HG03103 (cell line): Measurements from ENCODE around the gene FAM89B.
"Not testable (repeated sequence)": the region's sequence is repeated elsewhere in the genome, so short reads cannot be mapped to it uniquely, and the experiment has no call there.

ENCODE experiments used
- ATAC-seq: cut with Tn5 transposase; IDR thresholded peaks from one replicate; pipeline ENCODE4 v1.9.1; 2021; ENCODE audit warnings: low read depth; ENCODE audit not compliant: unreplicated experiment

Gene FAM89B

DNA sequence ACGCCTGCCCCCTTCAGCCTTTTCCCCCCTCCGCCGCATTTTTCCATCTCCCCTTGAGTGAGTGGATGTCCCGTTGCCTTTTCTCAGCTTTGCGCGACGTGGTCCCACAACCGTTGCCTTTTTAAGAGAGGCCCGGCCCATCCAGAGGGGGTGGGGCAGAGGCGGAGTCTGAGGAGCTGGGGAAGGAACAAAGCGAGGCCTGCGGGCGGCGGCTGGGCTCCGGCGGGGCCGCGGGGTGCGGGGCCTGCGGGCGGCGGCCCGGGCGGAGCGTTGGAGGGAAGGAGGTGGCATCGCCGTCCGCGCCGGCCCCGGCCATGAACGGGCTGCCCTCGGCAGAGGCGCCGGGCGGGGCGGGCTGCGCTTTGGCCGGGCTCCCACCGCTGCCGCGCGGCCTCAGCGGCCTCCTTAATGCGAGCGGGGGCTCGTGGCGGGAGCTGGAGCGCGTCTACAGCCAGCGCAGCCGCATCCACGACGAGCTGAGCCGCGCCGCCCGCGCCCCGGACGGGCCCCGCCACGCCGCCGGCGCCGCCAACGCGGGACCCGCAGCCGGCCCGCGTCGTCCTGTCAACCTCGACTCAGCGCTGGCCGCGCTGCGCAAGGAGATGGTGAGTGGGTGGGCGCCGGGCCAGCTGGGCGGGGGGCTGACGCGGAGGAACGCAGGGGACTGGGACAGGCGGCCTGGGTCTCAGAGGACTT is at the start of gene FAM89B:
Gene FAM89B, plus strand, starts transcription at position 183 of the 696 bp plus-strand sequence. Its CDS starts 132 bp downstream, at position 315.
- ATAC-seq: no peak

DNA sequence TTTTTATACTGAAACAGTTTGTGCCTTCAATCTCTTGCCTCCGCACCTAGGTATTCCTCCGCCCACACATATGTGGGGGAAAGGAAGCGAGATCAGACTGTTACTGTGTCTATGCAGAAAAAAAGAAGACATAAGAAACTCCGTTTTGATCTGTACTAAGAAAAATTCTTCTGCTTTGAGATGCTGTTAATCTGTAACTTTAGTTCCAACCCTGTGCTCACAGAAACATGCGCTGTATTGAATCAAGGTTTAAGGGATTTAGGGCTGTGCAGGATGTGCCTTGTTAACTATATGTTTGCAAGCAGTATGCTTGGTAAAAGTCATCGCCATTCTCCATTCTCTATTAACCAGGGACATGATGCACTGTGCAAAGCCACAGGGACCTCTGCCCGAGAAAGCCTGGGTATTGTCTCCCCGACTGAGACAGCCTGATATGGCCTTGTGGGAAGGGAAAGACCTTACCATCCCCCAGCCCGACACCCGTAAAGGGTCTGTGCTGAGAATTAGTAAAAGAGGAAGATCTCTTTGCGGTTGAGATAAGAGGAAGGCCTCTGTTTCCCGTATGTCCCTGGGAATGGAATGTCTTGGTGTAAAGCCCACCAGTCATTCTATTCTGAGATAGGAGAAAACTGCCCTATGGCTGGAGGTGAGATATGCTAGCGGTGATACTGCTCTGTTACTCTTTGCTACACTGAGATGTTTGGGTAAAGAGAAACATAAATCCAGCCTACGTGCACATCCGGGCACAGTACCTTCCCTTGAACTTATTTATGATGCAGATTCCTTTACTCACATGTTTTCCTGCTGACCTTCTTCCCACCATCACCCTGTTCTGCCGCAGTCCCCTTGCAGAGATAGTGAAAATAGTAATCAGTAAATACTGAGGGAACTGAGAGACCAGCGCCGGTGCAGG is 49.4 kb upstream of the FAM89B start:
- not testable (repeated sequence) for ATAC-seq

DNA sequence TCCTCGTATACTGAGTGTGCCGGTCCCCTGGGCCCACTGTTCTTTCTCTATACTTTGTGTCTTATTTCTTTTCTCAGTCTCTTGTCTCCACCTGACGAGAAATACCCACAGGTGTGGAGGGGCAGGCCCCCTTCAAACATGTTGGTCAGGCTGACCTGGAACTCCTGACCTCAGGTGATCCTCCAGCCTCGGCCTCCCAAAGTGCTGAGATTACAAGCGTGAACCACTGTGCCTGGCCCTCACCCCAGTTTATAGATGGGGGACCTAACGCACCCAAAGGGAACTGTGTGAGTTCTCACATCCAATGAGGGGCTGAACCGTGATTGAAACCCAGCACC is 48.7 kb upstream of the FAM89B start:
- ATAC-seq: not testable (repeated sequence)

DNA sequence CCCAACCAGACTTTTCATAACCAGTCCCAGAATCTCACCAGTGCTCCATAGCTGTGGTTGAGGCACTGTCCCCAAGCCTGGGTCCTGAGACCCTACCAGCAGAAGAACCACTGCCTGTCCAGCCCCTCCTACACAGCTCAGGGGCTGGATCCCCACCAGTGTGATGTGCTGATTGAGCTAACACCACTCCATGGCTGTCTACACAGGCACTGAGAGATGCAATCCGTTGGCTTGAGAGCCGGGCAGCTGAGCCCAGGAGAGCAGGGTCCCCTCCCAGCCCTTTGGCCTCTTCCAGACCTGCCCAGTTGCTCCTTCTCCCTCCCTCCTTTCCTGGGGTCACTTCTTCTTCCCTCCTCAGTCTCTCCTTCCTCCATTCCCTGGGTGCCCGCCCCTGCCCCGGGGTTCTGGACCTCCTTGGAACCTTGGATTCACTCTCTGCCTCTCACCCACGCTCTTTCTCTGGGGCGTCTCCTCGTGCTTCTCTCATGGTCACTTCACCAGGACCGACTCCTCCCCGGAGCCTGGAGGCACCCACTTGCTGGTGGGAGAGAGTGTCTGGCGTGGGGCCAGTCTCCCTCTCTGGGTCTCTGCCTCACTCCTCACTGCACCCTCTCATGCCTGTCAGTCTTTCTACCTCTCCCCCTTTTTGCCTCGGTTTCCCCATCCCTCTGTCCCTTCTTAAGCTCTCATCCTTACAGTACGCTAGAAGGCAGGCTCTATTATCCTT is 48.2 kb upstream of the FAM89B start:
- no peak for ATAC-seq

DNA sequence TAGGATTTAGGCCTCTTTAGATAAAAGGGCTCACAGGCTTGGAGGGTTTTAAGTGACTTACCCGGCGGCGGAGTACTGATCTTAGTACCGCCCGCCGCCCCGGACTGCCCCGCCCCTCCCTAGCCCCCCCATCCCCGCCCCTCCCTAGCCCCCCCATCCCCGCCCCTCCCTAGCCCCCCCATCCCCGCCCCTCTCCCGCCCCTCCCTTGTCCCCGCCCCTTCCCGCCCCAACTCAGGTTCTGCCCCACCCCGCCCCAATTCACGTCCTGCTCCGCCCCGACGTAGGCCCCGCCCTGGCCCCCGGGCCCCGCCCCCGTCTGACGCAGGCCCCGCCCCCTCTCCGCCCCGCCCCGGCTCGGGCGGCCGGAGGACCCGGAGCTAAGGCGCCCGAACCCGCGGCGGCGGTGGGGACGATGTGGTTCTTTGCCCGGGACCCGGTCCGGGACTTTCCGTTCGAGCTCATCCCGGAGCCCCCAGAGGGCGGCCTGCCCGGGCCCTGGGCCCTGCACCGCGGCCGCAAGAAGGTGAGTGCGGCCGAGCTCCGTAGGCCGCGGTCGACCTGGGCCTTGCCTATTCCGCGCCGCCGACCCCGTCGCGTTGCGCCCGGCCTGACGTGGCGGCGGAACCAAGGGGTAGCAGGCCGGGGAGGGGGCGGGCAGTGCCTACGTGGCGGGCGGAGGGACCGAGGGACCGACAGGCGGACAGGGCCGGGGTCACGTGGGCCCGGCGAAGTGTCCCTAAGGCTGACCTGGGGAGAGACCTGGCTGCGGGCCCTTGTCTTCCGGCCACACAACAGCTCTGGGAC is 47.4 kb upstream of the FAM89B start, which contains the start of gene SCYL1:
Gene SCYL1, plus strand, starts transcription at position 343 of the 805 bp plus-strand sequence. Its CDS starts 71 bp downstream, at position 414.
- ATAC-seq: peak; percentile 49

DNA sequence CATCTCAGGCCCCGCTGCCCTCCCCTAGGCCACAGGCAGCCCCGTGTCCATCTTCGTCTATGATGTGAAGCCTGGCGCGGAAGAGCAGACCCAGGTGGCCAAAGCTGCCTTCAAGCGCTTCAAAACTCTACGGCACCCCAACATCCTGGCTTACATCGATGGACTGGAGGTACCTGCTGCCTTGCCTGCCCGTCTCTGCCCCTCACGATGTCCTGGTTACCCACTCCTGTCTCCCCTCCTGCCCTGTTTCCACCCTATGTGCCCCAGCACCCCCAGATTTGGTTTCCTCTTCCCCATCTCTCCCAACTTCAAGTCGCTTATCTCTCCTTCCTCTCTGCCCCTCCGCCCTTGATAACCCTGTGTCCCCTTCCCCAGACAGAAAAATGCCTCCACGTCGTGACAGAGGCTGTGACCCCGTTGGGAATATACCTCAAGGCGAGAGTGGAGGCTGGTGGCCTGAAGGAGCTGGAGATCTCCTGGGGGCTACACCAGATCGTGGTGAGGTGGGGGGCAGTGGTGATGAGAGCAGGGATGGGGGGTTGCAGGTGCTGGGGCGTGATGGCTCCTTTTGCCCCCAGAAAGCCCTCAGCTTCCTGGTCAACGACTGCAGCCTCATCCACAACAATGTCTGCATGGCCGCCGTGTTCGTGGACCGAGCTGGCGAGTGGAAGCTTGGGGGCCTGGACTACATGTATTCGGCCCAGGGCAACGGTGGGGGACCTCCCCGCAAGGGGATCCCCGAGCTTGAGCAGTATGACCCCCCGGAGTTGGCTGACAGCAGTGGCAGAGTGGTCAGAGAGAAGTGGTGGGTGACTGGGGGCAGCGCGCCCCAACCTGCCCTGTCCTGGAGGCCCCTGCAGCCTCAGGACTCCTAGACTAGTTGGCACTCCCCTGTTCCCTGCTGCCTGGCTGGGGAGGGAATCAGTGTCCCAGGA is 46.5 kb upstream of the FAM89B start:
- no peak for ATAC-seq

DNA sequence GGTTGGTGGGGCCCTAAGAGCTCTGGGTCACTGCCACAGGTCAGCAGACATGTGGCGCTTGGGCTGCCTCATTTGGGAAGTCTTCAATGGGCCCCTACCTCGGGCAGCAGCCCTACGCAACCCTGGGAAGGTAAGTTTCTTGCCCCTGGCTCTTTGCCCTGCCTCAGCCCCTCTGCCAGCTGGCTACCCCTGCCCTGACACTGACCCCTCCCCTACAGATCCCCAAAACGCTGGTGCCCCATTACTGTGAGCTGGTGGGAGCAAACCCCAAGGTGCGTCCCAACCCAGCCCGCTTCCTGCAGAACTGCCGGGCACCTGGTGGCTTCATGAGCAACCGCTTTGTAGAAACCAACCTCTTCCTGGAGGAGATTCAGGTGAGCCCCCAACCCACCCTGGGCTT is 45.6 kb upstream of the FAM89B start:
- no peak for ATAC-seq

DNA sequence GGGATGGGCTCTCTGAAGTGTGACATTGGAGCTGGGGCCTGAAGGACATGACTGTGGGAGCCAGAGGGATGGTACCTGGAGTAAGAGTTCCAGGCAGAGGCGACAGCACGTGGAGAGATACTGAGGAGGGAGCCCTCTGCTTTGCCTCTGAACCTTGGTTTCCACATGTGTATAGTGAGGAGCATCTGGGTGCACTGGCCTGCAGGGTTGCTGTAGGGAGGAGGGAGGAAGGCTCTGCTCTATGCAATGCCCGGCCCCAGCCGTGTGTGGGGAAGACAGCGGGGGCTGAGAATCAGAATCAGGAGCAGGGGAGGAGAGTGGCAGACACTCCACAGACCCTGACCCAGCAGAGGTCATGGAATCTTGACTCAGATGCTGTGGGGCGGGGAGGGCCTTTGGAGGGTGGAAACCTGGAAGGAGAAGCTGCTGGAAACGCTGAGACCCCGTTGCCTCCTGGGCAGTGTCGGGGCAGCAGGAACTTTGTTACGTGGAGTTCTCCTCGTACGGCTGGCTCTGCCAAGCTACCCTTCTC is 43.5 kb upstream of the FAM89B start:
- no peak for ATAC-seq

DNA sequence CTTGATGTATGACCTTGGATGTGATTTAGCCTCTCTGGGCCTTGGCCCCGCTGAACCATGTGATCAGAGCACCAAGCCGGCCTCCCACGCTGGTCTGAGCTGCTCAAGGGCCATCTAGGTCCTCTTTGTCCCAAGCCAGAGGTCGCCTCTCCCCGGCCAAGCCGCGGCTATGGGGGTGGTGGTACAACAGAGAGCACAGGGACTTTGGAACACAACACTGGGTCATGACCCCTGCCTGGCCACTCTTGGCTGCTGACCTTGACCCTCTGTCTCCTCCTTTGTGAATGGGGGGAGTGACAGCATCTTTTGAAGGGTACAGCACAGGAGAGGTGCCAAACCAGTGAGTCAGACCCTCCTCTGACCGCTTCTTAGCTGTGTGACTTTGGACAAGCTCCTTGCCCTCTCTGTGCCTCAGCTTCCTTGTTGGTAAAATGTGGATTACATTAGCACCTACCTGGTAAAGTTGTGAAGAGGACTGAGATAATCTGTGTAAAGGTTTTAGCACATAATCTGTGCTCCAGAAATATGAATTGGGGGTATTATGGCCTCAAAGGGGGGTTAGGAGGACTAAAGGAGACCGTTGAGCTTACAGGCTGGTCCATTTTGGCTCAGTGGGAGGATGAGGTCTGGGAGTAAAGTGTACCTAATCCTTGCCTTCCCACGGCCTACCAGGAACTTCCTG is 42.7 kb upstream of the FAM89B start:
- ATAC-seq: no peak

DNA sequence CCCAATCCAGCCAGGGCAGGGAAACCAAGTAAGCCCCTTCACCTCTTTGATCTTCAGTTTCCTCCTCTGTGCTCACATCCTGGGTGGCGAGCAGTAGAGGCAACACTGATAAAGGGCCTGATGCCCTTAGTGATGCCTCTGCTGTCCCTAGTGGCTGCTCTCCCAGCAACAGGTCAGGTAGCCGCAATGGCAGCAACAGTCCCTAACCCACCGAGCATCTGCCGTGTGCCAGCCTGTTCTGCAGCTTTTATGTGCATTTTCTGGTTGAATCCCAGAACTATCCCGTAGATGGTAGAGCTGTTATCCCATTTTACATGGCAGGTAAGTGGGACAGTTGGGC is 42.2 kb upstream of the FAM89B start:
- no peak for ATAC-seq

DNA sequence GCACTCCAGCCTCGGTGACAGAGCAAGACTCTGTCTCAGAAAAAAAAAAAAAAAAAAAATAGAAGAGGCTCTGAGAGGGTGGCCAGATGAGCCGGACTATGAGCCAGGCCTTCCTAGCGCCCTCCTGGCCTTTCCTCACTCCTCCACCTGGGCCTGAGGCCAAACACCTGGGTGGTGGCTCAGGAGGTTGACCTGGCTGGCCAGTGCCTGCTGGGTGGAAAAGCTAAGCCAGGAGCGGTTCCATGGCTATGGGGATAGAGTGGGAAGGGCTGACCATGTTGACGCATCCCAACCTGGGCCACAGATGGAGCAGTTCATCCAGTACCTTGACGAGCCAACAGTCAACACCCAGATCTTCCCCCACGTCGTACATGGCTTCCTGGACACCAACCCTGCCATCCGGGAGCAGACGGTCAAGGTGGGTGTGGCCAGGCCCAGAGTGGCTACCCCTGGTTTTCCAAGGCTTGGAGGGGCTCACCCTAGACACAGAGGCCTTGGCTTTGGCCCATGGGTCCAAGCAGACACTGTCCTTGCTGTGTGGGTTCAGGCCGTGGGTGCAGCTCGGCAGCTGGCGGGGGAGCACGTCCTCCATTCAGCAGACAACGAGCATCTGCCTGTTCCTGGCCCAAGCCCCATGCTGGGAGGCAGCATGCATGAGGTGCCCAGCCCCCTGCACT is 39.8 kb upstream of the FAM89B start:
- no peak for ATAC-seq

DNA sequence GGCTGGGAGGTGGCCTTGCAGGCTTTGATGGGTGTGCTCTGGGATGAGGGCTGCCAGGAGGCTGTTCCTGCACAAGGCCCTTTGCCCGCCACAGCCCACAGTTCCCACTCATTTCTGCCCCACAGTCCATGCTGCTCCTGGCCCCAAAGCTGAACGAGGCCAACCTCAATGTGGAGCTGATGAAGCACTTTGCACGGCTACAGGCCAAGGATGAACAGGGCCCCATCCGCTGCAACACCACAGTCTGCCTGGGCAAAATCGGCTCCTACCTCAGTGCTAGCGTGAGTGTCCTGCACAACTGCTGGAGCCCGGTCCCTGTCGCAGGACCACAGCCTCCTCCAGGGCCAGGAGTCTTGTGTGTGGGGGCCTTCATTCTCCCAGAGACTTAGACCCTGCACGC is 37.2 kb upstream of the FAM89B start:
- ATAC-seq: no peak

DNA sequence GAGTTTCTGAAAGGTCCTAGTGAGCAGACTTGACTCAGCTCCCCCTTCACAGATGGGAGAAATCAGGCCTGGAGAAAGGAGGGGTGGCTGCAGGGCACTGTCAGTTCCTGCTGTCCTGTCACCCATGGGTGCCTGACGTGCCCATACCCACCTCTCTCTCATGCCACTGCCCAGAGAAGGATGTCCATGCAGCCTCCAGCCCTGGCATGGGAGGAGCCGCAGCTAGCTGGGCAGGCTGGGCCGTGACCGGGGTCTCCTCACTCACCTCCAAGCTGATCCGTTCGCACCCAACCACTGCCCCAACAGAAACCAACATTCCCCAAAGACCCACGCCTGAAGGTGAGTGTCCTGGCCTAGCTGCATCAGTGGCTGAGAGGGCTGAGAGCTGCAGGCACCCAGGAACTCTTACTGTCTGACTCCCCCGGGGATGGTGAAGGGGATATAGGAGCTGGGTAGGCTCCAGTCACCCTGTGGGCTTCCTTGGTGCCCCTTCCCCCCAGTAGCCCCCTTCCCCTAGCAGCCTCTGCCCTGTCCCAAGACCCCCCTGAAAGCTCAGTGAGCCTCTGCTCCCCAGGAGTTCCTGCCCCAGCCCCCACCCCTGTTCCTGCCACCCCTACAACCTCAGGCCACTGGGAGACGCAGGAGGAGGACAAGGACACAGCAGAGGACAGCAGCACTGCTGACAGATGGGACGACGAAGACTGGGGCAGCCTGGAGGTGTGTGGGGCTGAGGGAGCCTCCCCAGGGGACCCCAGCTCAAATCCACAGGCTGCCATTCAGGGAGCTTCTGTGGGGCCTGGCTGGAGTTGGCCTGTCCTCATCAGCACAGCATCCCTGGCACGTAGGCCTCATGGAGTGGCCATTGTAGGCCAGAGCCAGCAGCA is 35.7 kb upstream of the FAM89B start:
- no peak for ATAC-seq

DNA sequence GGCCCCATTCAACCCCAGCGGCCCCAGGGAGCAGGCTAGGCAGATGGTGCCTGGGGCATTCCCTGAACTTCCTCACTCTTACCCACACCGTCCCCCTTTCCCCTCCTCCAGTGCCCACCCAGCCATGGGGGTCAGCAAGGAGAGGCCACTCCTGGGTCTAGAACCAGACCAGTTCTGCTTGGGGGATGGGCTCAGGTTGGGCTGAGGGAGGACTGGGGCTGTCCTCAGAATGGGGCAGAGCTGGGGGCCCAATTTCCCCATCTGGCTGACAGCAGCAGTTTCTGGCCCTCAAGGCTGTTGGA is 35.1 kb upstream of the FAM89B start:
- no peak for ATAC-seq

DNA sequence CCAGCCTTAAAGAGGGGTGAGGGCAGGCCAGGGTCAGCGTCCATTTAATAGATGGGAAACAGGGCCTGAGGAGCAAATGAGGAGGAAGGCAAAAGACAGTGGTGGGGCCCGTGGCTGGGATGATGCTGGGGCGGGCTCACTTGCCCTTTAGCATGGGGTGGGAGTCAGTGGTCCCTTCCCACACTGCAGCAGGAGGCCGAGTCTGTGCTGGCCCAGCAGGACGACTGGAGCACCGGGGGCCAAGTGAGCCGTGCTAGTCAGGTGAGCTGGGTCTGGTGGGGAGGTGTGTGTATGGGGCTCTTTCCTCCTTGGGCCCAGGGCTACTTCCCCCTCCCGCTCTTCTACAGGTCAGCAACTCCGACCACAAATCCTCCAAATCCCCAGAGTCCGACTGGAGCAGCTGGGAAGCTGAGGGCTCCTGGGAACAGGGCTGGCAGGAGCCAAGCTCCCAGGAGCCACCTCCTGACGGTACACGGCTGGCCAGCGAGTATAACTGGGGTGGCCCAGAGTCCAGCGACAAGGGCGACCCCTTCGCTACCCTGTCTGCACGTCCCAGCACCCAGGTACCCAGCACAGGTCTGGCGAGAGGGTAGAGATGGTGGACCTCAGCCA is 34.6 kb upstream of the FAM89B start:
- no peak for ATAC-seq

DNA sequence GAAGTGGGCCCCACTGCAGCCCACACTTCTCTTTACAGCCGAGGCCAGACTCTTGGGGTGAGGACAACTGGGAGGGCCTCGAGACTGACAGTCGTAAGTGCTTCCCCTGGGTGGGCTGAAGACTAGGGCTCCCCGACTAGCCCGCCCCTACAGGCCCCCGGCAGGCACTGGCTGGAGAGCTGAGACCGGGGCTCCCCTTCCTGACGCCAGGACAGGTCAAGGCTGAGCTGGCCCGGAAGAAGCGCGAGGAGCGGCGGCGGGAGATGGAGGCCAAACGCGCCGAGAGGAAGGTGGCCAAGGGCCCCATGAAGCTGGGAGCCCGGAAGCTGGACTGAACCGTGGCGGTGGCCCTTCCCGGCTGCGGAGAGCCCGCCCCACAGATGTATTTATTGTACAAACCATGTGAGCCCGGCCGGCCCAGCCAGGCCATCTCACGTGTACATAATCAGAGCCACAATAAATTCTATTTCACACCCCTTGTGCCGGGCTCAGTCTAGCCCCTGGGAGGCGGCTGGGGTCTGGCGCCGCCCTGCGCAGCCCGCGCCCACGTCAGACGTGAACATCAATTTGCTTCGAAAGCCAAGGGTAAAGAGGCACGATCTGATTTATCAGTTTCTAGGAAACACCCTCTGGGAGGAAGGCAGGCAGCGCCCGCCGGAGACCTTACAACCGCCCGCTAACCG is 34.0 kb upstream of the FAM89B start:
- no peak for ATAC-seq
